KOPT-K1 (cell line): Measurements from ENCODE around the gene TAP1.
A peak's percentile ranks its signal among the peaks of the same experiment; 100 is the strongest.
"Not testable (repeated sequence)": the region's sequence is repeated elsewhere in the genome, so short reads cannot be mapped to it uniquely, and the experiment has no call there.

ENCODE experiments used
- H3K27ac ChIP-seq: fragments of 200-600 bp; sonication (generic); 2 replicates; pipeline ENCODE4 v1.5.1; 2016; ENCODE audit warnings: antibody characterized with exemption, mild to moderate bottlenecking, low read depth, low read length; ENCODE audit not compliant: poor library complexity, severe bottlenecking
- H3K36me3 ChIP-seq: fragments of 200-600 bp; sonication (generic); 2 replicates; pipeline ENCODE4 v1.5.1; 2017; ENCODE audit warnings: antibody characterized with exemption, mild to moderate bottlenecking, low read length, moderate library complexity; ENCODE audit not compliant: insufficient read depth
- H3K9me3 ChIP-seq: fragments of 200-600 bp; sonication (generic); 2 replicates; pipeline ENCODE4 v1.5.1; 2017; ENCODE audit warnings: antibody characterized with exemption, low read length, mild to moderate bottlenecking; ENCODE audit not compliant: insufficient read depth, poor library complexity, severe bottlenecking

Gene TAP1

DNA sequence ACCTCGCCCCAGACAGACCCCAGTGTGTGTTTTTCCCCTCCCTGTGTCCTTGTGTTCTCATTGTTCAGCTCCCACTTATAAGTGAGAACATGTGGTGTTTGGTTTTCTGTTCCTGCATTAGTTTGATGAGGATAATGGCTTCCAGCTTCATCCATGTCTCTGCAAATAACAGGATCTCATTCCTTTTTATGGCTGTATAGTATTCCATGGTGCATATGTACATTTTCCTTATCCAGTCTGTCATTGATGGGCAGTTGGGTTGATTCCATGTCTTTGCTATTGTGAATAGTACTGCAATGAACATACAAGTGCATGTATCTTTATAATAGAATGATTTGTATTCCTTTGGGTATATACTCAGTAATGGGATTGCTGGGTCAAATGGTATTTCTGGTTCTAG lies 20.4 kb upstream of the TAP1 start:
- not testable (repeated sequence) for H3K36me3 ChIP-seq, H3K27ac ChIP-seq, H3K9me3 ChIP-seq

DNA sequence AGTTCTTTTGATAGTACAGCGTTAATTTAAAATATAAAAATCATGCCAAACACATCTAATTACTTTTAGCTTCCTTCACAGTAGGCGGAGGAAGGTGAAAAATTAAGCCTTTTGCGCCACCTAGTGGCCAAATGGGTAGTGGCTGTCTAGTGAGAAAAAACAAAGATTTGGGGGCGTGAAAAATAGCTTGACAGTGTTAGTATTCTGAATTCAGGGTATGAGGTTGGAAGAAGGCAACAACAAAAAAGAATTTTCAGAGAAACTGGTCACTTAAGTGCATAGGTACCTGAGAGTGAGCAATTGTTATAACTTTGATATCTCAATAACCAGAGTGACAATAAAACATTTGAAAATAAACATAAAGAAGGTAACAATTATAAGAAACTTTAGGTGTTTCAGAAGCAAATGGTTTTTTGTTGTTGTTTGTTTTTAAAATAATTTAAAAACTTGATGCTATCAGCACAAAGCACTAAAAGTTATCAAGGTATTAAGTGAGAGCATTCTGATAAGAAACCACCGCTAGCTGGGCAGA lies 14.8 kb upstream of the TAP1 start:
- Histone ChIP-seq H3K27ac (no peak overlapping the region), H3K36me3 (no peaks in the 10 kb centered on the region), H3K9me3 (no peaks in the 10 kb centered on the region)

DNA sequence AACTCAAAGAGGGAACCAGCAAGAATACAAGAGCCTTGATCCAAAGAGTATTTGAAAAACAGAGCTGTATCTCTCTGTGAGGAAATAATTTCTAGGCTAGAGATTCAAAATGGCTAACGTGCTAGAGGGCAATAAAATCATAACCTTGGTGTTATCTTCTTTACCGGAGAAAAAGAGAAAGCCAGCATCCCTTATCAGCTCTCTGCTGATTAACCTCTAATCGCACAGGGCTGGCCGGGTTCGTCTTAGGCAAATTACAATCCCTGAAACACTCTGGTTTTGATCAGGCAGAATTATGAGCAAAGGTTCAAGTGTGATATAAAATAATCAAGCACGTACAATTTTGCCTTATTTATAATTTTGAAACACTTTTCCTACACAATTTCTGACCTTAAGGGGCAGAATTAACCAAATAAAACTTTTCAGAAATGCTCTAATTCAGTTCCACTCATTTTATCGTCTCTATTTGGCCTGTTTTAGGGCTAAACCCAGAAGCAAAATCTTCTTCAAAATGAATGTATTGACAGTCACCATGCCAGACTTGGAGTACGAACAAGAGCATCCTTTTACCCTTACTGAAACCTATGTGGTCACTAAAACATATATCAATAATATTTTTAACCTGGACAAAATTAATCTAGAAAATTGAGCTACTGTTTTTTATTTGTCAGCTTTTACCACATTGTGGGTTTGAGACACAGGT lies 14.2 kb upstream of the TAP1 start:
- peak overlapping the region; percentile 56 for H3K27ac ChIP-seq

DNA sequence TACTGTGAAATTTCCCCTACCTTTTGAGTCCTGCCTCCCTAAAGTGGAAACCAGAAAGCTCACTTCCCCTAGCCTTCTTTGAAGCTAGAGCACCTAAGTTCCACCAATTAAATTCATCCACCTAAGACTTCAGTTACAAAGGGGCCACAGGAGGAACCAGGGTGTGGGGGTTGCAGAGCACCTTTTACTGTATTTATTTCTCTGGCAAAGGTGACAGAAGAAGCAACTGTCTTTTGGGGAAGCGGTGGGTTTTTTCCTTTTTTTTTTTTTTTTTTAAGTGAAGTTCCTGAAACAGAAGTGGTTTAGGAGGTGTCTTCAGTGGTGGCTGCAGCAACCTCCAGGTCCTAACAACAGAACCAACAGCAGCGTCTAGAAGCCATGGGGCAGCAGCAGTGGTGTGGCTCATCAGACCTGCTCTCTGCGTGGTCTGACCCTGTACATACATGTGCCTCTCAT lies 13.5 kb upstream of the TAP1 start:
- no peaks in the 10 kb centered on the region for H3K9me3 ChIP-seq
- peak overlapping the region; percentile 56 for H3K27ac ChIP-seq
- H3K36me3 ChIP-seq, result peaks cover 4% of the 10 kb centered on the region; the same call in 1 of the 2 replicates

More for the DNA sequence above, 14.2 kb upstream of the TAP1 start:
- no peaks in the 10 kb centered on the region for H3K36me3 ChIP-seq
- H3K9me3 ChIP-seq, result no peaks in the 10 kb centered on the region

DNA sequence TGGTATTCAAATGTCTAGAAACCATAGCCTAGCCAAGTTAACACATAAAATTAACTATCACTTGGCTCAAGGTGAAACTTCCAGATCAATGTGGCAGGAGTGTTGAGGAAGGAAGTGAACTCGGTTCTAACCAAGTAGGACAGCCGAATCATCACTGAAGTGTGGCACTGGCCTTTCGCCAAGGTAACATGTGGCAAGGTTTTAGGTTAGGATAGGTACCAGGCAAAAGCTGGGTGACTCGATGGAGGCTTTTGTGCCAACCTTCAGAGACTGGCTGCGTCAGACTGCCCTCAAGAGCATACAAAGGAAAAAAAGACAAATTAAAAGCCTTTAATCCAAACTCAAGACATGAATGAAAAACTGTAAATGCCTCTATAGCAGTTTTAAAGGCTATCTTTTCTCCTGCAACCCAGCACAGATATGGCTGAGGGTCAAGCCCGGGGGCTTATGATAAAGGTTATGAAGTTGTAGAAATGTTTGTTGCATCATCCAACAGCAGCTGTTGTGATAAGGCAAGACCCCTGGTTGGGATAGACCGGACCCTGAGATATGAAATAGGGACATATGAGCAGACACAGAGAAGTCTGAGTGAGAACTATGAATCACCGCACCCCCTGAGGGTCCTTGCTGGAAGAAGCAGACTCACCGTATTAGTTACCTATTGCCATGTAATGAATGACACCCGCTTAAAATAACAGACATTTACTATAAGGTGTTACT lies 12.4 kb upstream of the TAP1 start:
- H3K9me3 ChIP-seq, result no peaks in the 10 kb centered on the region
- peaks cover 15% of the 10 kb centered on the region for H3K36me3 ChIP-seq
- H3K27ac ChIP-seq, result no peak overlapping the region

DNA sequence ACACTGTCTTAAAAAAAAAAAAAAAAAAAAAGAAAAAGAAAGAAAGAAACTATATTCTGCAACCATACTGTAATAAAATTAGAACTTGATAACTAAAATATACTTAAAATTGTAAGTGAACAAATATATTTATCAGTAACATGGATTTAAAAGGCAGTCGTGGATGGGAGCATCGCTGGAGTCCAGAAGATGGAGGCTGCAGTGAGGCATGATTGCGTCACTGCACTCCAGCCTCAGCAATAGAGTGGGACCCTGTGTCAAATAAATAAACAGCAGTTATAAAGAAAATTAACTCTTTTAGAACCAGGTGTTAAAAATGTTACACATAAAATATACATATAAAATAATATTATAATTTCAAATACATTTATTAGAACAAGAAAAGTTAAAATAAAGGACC lies 9.2 kb upstream of the TAP1 start:
- Histone ChIP-seq H3K36me3 (peaks cover 46% of the 10 kb centered on the region), H3K9me3 (no peaks in the 10 kb centered on the region), H3K27ac (no peak overlapping the region)

DNA sequence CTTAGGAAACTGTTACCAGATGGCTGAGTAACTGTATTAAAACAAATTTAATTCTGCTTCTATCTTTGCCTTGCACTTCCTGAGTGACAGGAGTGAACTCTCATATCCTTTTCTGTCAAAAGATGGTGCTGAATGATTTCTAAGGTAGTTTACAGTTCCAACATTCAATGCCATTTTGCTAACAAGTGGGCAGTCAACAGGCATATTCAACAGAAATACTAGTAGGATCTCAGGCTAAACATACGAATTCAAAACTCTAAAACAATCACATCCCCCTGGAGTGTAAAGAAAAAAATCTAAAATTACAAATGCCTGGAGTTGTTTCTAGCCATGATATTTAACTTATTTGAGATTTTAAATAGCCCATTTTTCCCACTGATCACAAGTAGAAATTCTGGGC lies 7.2 kb upstream of the TAP1 start:
- no peaks in the 10 kb centered on the region for H3K9me3 ChIP-seq
- peaks cover 66% of the 10 kb centered on the region for H3K36me3 ChIP-seq
- H3K27ac ChIP-seq, result no peak overlapping the region

DNA sequence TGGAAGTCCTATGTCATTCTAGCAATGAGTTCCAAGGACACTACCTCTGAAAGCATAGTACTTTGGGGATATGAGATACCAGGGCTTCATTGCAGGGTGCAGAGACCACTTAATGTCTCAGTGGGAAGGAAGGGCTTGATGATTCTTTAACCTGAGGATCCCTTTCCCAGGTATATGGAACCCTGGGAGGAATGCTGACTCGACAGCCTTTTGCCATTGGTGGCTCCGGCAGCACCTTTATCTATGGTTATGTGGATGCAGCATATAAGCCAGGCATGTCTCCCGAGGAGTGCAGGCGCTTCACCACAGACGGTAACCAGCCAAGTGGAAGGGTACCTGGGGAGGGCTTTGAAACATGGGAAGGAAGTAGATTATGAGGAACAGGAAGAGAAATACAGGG lies 4.7 kb upstream of the TAP1 start:
- peaks cover 66% of the 10 kb centered on the region for H3K36me3 ChIP-seq
- H3K27ac ChIP-seq, result no peak overlapping the region
- H3K9me3 ChIP-seq, result no peaks in the 10 kb centered on the region

DNA sequence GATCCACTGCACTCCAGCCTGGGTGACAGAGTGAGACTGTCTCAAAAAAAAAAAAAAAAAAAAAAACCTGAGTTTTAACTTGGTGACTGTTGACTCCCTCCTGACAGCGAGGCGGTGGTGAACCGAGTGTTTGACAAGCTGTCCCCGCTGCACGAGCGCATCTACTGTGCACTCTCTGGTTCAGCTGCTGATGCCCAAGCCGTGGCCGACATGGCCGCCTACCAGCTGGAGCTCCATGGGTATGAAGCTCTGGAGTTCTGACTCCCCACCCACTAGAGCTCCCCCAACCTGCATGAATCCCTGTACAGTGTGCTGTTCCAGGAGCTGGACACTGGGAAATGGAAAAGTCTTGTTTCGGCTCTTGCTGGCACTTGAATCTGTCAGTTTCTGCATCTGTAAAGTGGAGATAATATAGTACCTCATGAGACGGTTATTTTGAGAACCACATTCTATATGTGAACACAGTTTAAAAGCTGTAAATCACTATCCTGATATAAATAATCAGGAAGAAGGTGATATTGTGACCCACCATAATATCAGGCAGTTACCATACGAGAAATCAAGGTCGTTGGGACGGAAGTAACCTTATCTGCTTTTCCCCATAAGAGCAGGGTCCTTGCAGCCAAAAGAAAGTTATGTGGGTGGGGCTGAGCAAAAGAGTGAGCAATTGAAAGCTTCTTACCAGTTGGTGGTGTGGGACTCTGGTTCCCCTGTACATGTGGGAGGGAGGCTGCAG lies 3.8 kb upstream of the TAP1 start:
- H3K36me3 ChIP-seq, result peaks cover 65% of the 10 kb centered on the region
- H3K9me3 ChIP-seq, result no peaks in the 10 kb centered on the region
- H3K27ac ChIP-seq, result no peak overlapping the region

DNA sequence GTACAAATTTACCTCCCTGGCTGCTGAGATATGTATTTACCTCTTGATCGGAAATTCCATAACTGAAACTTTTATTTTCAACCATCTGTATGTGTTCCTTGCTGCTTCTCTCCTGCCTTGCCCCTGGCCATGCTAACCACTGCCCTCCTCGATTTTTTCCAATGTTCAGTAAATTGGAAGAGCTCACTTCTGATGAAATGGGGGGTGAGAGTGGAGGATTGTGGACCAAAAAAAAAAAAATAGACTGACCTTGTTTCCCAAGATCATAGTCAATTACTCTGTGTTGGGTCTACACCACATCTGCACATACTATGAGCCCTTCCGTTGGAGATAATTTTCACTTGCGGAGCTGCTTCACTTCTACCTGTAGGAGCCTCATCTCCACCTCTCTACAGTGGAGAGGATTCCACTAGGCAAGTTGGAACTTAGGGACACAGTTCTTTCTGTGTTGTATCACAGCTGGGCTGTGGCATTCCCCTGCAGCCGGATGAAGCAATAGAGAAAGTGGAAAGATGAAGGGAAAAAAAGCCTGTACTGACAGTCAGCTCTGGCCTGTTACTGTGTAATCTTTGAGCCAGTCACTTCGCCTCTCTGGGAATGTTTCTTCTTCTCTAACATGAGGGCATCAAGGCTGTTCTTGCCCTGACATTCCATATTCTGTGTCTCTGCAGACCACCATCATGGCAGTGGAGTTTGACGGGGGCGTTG lies 2.1 kb upstream of the TAP1 start:
- H3K27ac ChIP-seq, result peak overlapping the region; percentile 97
- no peaks in the 10 kb centered on the region for H3K9me3 ChIP-seq
- H3K36me3 ChIP-seq, result peaks cover 58% of the 10 kb centered on the region

DNA sequence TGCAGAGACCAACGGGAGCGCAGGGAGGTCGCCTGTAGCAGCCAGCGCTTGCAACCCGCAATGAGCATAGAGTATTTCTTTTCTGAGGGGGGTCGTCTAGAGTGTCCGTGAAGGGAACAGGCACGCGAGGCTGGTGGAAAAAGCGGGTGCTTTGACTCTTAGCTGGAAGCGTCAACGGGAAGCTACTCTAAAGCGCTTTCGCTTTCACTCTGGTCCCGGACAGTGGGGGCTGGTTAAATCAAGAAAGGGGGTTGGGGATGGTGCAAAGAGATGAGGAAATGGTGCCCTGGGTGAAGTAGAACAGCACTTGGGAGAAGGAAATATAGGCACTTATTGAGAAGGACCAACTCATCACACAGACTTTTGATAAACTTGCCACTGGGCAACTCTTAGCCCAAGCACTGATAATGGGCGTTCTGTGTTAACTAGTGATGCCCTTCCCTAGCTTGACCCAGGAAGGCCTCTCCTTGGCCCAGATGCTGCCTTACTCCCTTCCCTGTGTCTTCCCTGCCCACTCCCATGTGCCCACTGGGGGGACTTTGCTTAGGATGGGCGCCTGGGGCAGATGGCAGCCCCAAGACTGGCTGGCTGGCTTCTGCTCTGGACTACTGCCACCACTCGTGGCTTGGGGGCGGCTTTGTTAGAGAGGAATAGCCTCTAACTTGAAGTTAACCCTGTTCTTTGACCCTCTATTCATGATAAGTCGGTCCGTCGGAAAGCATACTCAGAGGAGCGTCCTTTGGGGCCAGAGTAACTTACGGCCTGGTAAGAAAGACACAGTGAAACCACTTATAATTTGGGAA lies 1.1 kb upstream of the TAP1 start:
- H3K36me3 ChIP-seq, result peaks cover 58% of the 10 kb centered on the region
- peak overlapping the region; percentile 97 for H3K27ac ChIP-seq
- no peaks in the 10 kb centered on the region for H3K9me3 ChIP-seq

DNA sequence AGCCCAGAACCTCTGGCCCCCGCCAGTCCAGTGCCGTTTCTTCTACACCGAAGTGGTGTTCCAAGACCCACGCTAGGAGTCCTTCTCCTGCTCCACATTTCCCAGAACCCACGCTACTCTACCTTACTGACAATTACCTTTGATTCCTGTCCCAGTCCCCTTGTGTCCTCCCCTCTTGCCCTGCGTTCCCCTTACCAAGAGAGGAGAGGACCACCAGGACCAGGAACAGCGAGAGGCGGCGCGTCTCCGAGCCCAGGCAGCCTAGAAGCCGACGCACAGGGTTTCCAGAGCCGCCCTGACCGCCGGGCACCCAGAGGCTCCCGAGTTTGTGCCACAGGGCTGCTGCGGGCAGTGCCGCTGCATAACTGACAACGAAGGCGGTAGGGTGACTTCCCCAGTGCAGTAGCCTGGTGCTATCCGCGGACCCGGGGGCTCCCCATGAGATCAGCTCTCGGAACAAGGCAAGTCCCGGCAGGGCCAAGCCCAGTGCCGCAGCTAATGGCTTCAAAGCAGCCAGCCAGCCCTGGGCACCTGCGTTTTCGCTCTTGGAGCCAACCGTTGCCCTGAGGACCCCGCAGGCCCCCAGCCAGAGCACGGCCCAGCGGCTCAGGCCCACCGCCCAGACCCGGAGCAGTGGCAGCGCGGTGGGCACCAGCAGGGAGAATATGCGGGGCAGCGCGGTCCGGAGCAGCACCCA lies 512 bp downstream of the TAP1 start:
- H3K9me3 ChIP-seq, result no peaks in the 10 kb centered on the region
- H3K27ac ChIP-seq, result peak overlapping the region; percentile 97
- peaks cover 55% of the 10 kb centered on the region for H3K36me3 ChIP-seq

DNA sequence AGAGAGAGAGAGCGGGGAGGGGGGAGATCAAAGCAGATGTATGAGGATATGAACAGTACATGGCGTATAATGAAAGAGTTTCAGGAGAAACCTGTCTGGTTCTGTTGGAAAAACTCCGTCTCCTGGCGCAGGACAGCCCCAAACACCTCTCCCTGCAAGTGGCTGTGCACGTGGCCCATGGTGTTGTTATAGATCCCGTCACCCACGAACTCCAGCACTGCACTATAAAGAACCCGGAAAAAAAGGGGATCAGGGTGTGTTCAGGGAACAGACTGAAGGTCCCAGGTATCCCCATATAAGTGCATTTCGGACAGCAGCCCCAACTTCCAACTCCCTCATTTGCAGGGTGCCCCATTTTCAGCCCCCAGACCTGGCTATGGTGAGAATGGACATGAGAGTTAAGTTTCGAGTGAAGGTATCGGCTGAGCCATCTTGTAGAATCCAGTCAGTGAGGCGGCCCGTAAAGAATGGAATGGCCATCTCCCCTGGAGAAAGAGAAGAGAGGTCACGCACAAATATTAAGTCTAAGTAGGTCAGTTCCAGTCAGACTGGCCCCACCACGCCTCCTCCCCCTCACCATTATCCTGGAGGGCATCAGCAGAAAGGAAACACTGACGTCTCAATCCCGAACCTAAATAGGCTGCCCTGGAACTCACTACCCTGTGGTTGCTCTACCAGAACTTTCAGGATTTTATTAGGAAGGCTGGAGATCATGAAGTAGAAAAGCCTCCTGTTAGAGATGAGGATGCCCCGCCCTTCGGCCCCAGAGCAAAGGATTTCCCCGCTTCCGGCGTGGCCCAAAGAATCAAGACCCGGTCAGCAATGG lies 1.3 kb downstream of the TAP1 start:
- peak overlapping the region; percentile 97 for H3K27ac ChIP-seq
- no peaks in the 10 kb centered on the region for H3K9me3 ChIP-seq
- H3K36me3 ChIP-seq, result peaks cover 55% of the 10 kb centered on the region
